Neutrophil (primary cell): Measurements from ENCODE around the gene FASTK.
A peak's percentile ranks its signal among the peaks of the same experiment; 100 is the strongest.

ENCODE experiments used
- H3K27ac ChIP-seq: fragments of 200-600 bp; sonication (generic); 2 replicates; pipeline ENCODE4 v1.5.1; 2016; ENCODE audit warnings: mild to moderate bottlenecking, moderate library complexity
- H3K27me3 ChIP-seq: fragments of 200-600 bp; sonication (generic); 2 replicates; pipeline ENCODE4 v1.6.0; 2016; ENCODE audit warnings: mild to moderate bottlenecking
- H3K36me3 ChIP-seq: fragments of 200-600 bp; sonication (generic); 2 replicates; pipeline ENCODE4 v1.5.1; 2017
- H3K4me1 ChIP-seq, 2 experiments: fragments of 200-600 bp in 1 of 2; sonication (generic) in 1 of 2; 1 replicate in 1 of 2; 2 replicates in 1 of 2; pipeline versions ENCODE4 v1.5.1 to v1.6.1; 2013 to 2016; ENCODE audit warnings: low read depth in 1 of 2, low read length in 1 of 2, mild to moderate bottlenecking in 1 of 2, moderate library complexity in 1 of 2; ENCODE audit not compliant: control insufficient read depth in 1 of 2, insufficient read depth in 1 of 2
- H3K4me3 ChIP-seq, 2 experiments: fragments of 200-600 bp in 1 of 2; sonication (generic) in 1 of 2; 1 replicate in 1 of 2; 2 replicates in 1 of 2; pipeline ENCODE4 v1.5.1; 2013 to 2016; ENCODE audit warnings: low read depth in 1 of 2, low read length in 1 of 2, mild to moderate bottlenecking in 1 of 2, moderate library complexity in 1 of 2
- H3K9me3 ChIP-seq: fragments of 200-600 bp; sonication (generic); 2 replicates; pipeline ENCODE4 v1.5.1; 2016
- CTCF ChIP-seq: fragments of 200-600 bp; sonication (generic); IDR thresholded peaks from 2 replicates; pipeline ENCODE4 v1.5.1; 2016; ENCODE audit warnings: antibody characterized with exemption

The FASTK gene

GRCh38 chr7:151079199-151079910, 1.3 kb downstream of the FASTK start:
- Histone ChIP-seq H3K27me3 (peaks cover 7% of the 10 kb centered on the region), H3K4me1 (peaks cover 33 to 41% of the 10 kb centered on the region in 2 experiments), H3K4me3 (peak overlapping the region; percentile 79 to 99), H3K9me3 (no peaks in the 10 kb centered on the region), H3K36me3 (peaks cover 37% of the 10 kb centered on the region), H3K27ac (no peak overlapping the region)
- no peak for TF ChIP-seq CTCF

- no peaks in the 10 kb centered on the region for H3K27me3 ChIP-seq
- H3K36me3 ChIP-seq: peaks cover 47% of the 10 kb centered on the region
- peaks cover 28 to 38% of the 10 kb centered on the region in 2 experiments for H3K4me1 ChIP-seq
- H3K4me3 ChIP-seq: peak overlapping the region in 1 of 2 experiments; percentile 8
- H3K27ac ChIP-seq: no peak overlapping the region
- TF ChIP-seq CTCF: no peak
- H3K9me3 ChIP-seq: no peaks in the 10 kb centered on the region
These were observed 2.2 kb downstream of the FASTK start for GRCh38 chr7:151078233-151079040.

GRCh38 chr7:151077705-151078232, 2.8 kb downstream of the FASTK start:
- H3K36me3 ChIP-seq: peaks cover 53% of the 10 kb centered on the region
- no peak overlapping the region for H3K4me3 ChIP-seq

GRCh38 chr7:151076863-151077704, 3.5 kb downstream of the FASTK start:
- Histone ChIP-seq H3K9me3 (no peaks in the 10 kb centered on the region), H3K4me1 (peaks cover 19 to 25% of the 10 kb centered on the region in 2 experiments), H3K36me3 (peaks cover 60% of the 10 kb centered on the region), H3K27ac (no peak overlapping the region), H3K4me3 (no peak overlapping the region), H3K27me3 (no peaks in the 10 kb centered on the region)
- TF ChIP-seq CTCF: no peak

More at GRCh38 chr7:151077705-151078232, 2.8 kb downstream of the FASTK start:
- peaks cover 26 to 31% of the 10 kb centered on the region in 2 experiments for H3K4me1 ChIP-seq
- no peak for TF ChIP-seq CTCF
- H3K9me3 ChIP-seq: no peaks in the 10 kb centered on the region
- H3K27ac ChIP-seq: no peak overlapping the region
- H3K27me3 ChIP-seq: no peaks in the 10 kb centered on the region

- no peak overlapping the region for H3K4me3 ChIP-seq
- peaks cover 65% of the 10 kb centered on the region for H3K36me3 ChIP-seq
- H3K9me3 ChIP-seq: no peaks in the 10 kb centered on the region
- no peak for TF ChIP-seq CTCF
- no peak overlapping the region for H3K27ac ChIP-seq
- H3K4me1 ChIP-seq: peaks cover 14 to 18% of the 10 kb centered on the region in 2 experiments
- no peaks in the 10 kb centered on the region for H3K27me3 ChIP-seq
These were observed 4.6 kb downstream of the FASTK start for GRCh38 chr7:151075978-151076426.
